Measurements from ENCODE around the gene CLTB.

Gene CLTB

GRCh38 chr5:176405656-176406435 lies 10.5 kb downstream of the CLTB start:
- no peak for DNase-seq (ENCODE audit: low read depth in 2 of 2)

GRCh38 chr5:176401281-176402205 lies 14.8 kb downstream of the CLTB start:
- no peak for DNase-seq (ENCODE audit: low read depth in 2 of 2)

GRCh38 chr5:176400382-176401156 lies 15.8 kb downstream of the CLTB start:
- DNase-seq (ENCODE audit: low read depth in 2 of 2): no peak

GRCh38 chr5:176397736-176398420 lies 18.5 kb downstream of the CLTB start:
- DNase-seq (ENCODE audit: low read depth in 2 of 2): no peak

GRCh38 chr5:176396330-176396729 lies 20.0 kb downstream of the CLTB start:
- no peak for DNase-seq (ENCODE audit: low read depth in 2 of 2)

- no peak for DNase-seq (ENCODE audit: low read depth in 2 of 2)
Observed at GRCh38 chr5:176394881-176395675, 21.3 kb downstream of the CLTB start.

GRCh38 chr5:176394096-176394495 lies 22.2 kb downstream of the CLTB start:
- no peak for DNase-seq (ENCODE audit: low read depth in 2 of 2)

- no peak for DNase-seq (ENCODE audit: low read depth in 2 of 2)
Observed at GRCh38 chr5:176392526-176392925, 23.8 kb downstream of the CLTB start.

- DNase-seq (ENCODE audit: low read depth in 2 of 2): no peak
Observed at GRCh38 chr5:176391999-176392398, 24.3 kb downstream of the CLTB start.

- no peak for DNase-seq (ENCODE audit: low read depth in 2 of 2)
Observed at GRCh38 chr5:176391479-176391878, 24.9 kb downstream of the CLTB start.

- DNase-seq (ENCODE audit: low read depth in 2 of 2): no peak
Observed at GRCh38 chr5:176389135-176390123, 26.9 kb downstream of the CLTB start.

GRCh38 chr5:176388444-176389134 lies 27.8 kb downstream of the CLTB start, which contains the start of the genes HIGD2A and NOP16:
HIGD2A (plus strand) TSS chr5:176388751; CDS start chr5:176388820, 69 bp downstream.
NOP16 (minus strand) TSS chr5:176388598; CDS start chr5:176388539, 59 bp downstream.
- peak; percentile 97 to 99 for DNase-seq (ENCODE audit: low read depth in 2 of 2)

- DNase-seq (ENCODE audit: low read depth in 2 of 2): no peak
Observed at GRCh38 chr5:176388003-176388443, 28.3 kb downstream of the CLTB start.

- DNase-seq (ENCODE audit: low read depth in 2 of 2): no peak
Observed at GRCh38 chr5:176387384-176387925, 28.9 kb downstream of the CLTB start.

GRCh38 chr5:176386491-176386890 lies 29.8 kb downstream of the CLTB start:
- DNase-seq (ENCODE audit: low read depth in 2 of 2): no peak

- DNase-seq (ENCODE audit: low read depth in 2 of 2): no peak
Observed at GRCh38 chr5:176384991-176385390, 31.3 kb downstream of the CLTB start.

- no peak for DNase-seq (ENCODE audit: low read depth in 2 of 2)
Observed at GRCh38 chr5:176384366-176384930, 31.9 kb downstream of the CLTB start.

GRCh38 chr5:176383961-176384360 lies 32.4 kb downstream of the CLTB start:
- no peak for DNase-seq (ENCODE audit: low read depth in 2 of 2)
